Activated CD4-positive, alpha-beta memory T cell treated with anti-CD3 and anti-CD28 coated beads, Interleukin-2, amount 10 ng/mL, durations not matched to agents 7 days and 5 days (primary cell): ENCODE results near the gene SYNJ2. TPM values are rescaled to one million over a fixed set of nuclear protein-coding genes. Genes with fewer than 3 reads are reported as not detected.
"Not testable (repeated sequence)": the region's sequence is repeated elsewhere in the genome, so short reads cannot be mapped to it uniquely, and the experiment has no call there.

ENCODE experiments used
- CTCF ChIA-PET: fragments of 350-600 bp; sonication (Branson Sonifier 250); formaldehyde crosslinking; loops from one replicate; lab custom pipeline; 2021; ENCODE audit warnings: antibody characterized with exemption, inconsistent platforms; lab: Charles Lee
- POLR2A ChIA-PET: fragments of 350-600 bp; sonication (Branson Sonifier 250); formaldehyde crosslinking; loops from one replicate; lab custom pipeline; 2021; ENCODE audit warnings: antibody characterized with exemption; lab: Charles Lee
- DNase-seq: peaks from one replicate; pipeline ENCODE4 v3.0.0-alpha.2; 2020
- H3K27ac Mint-ChIP-seq: one replicate; pipeline ENCODE4 v1.8.0; 2021; ENCODE audit warnings: mild to moderate bottlenecking, mixed read lengths
- H3K27me3 Mint-ChIP-seq: one replicate; pipeline ENCODE4 v1.8.0; 2021; ENCODE audit warnings: mixed read lengths
- H3K36me3 Mint-ChIP-seq: one replicate; pipeline ENCODE4 v1.8.0; 2021; ENCODE audit warnings: low read depth, mixed read lengths
- H3K4me1 Mint-ChIP-seq: one replicate; pipeline ENCODE4 v1.8.0; 2021; ENCODE audit warnings: mixed read lengths
- H3K4me3 Mint-ChIP-seq: one replicate; pipeline ENCODE4 v1.8.0; 2021; ENCODE audit warnings: mild to moderate bottlenecking, mixed read lengths
- H3K9me3 Mint-ChIP-seq: one replicate; pipeline ENCODE4 v1.8.0; 2021; ENCODE audit warnings: mixed read lengths
- total RNA-seq, 2 experiments: library from RNA; stranded (reverse); gene quantifications; one replicate each; pipeline ENCODE4 v1.2.3, GENCODE V29; 2021

Gene SYNJ2
- total RNA-seq, 2 experiments from 2014 or later = 36.8 to 39.1 TPM

DNA sequence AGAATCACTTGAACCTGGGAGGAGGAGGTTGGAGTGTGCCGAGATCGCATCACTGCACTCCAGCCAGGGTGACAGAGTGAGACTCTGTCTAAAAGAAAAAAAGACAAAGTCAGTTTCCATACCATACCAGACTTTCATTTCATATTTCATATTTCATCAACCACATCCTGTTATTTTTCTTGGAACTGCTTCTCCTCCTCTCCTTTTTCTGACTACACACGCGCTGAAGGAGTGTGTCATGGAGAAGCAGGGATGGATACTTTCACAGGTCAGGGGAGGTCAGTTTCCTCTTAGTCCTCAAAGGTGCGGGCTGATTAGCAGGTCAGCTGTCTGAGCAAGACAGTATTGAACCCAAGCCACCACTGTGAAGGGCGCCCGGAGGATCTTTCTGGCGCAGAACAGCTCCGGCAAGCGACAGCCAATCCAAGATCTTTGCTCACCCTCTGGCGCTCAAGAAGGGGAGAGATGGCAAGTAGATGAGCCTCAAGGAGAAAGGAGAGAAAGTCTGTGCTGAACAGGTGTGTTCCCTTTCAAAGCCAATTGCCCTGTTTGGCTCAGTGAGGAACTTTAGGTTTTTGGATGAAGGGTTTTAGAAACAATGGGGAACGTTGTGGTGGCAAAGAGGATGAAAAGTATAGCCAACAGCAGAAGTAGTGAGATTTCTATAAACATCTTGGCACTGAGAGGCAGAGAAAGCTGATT is 18.9 kb upstream of the SYNJ2 start:
- Mint-ChIP-seq H3K4me3 (peak overlapping the region; percentile 51), H3K27me3 (peaks cover 3% of the 10 kb centered on the region), H3K9me3 (peaks cover 26% of the 10 kb centered on the region), H3K27ac (peak overlapping the region; percentile 81), H3K36me3 (peaks cover 25% of the 10 kb centered on the region), H3K4me1 (peaks cover 28% of the 10 kb centered on the region)
- ChIA-PET CTCF (interaction anchor here (1.0 to 1.3 kb wide), 3 partner anchors 16 to 25 kb away, joined by 3 read pairs; no protein-coding TSS in a partner anchor), POLR2A (interaction anchor here (0.7 to 1.5 kb wide), 3 partner anchors 16 to 21 kb away, joined by 3 to 7 read pairs (median 4); no protein-coding TSS in a partner anchor)
- DNase-seq = peak; percentile 34

DNA sequence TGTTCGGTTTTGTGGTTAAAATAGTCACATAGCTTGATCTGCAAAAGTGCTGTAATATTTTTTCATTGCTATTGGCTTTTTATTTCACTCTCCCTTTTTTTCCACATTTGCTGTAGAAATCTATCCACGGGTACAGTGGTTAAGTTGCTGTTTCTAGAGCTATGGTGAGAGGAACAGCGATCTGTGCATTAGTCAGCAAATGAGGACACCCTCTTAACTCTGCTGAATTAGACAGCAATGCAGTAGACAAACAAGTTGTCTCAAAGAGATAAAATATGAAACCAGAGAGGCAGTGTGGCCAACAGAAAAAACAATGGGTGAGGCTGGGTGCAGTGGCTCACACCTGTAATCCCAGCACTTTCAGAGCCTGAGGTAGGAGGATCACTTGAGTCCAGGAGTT is 17.6 kb upstream of the SYNJ2 start:
- Mint-ChIP-seq H3K9me3 (peaks cover 17% of the 10 kb centered on the region), H3K36me3 (peaks cover 20% of the 10 kb centered on the region), H3K27me3 (peaks cover 3% of the 10 kb centered on the region), H3K4me1 (peaks cover 30% of the 10 kb centered on the region), H3K4me3 (peak overlapping the region; percentile 11), H3K27ac (no peak overlapping the region)
- CTCF ChIA-PET = interaction anchor here (1.3 kb wide), 1 partner anchor 15 kb away, joined by 3 read pairs; no protein-coding TSS in a partner anchor
- no peak for DNase-seq
- POLR2A ChIA-PET = interaction anchor here (1.1 to 1.4 kb wide), 2 partner anchors 19 to 202 kb away, joined by 3 to 7 read pairs; no protein-coding TSS in a partner anchor

DNA sequence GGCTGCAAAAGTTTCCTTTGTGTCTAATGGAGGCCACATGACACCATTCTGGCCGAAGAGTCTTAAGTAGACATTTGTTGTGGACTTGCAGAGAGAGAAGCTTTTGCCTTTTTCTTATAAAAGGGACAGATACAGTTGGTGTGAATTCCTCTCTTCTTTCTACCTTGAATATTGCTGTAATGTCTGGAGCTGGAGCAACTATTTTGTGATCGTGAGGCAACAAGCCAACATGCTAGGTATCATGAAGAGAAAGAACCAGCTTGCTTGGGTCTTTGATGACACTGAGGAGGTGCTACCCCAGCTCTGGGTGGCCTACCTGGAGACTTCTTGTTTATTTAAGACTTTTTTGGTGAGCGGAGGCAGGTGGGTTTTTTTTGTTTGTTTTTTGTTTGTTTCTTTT is 16.3 kb upstream of the SYNJ2 start:
- H3K27me3 Mint-ChIP-seq = peaks cover 2% of the 10 kb centered on the region
- ChIA-PET POLR2A (no interaction called here), CTCF (no interaction called here)
- H3K4me3 Mint-ChIP-seq = no peak overlapping the region
- peaks cover 7% of the 10 kb centered on the region for H3K9me3 Mint-ChIP-seq
- peaks cover 32% of the 10 kb centered on the region for H3K4me1 Mint-ChIP-seq
- DNase-seq = no peak
- no peak overlapping the region for H3K27ac Mint-ChIP-seq
- peaks cover 11% of the 10 kb centered on the region for H3K36me3 Mint-ChIP-seq

DNA sequence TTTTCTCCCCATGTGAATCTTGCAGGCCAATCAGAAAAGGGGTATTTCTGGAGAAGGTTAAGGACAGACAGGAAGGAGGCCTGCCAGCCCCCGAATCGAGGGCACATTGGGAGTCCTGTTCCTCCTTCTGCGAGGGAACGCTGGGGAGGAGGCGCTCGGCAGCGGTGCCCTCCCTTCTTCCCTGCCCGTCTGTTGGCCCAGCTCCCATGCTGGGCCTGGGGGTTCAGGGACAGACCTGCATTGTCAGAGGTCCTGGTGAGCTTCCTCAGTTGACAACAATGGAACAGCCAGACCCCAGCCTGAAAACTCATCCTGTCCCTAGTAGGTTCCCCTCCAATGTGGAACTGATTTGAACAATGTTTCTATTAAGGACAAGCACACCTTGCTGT is 15.1 kb upstream of the SYNJ2 start:
- CTCF ChIA-PET = no interaction called here
- peaks cover 14% of the 10 kb centered on the region for H3K27me3 Mint-ChIP-seq

DNA sequence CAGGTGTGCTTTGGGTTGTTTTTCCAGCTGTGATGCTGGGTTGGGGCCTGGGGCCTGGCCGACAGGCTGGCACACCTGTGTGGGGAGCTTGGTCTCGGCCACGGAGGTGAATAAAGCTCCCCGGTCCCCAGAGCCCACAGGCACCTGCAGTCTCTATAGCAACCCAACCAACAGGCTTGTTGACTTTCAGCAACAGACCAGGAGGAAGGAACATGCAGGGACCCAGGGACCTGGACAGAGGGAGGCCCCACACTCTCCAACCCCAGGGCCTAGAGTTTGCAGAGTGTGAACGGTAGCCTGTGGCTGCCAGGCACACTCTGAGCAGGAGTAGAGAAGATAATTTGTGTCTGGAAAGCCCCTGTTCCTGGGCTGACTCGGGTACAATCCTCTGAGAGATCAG is 14.6 kb upstream of the SYNJ2 start:
- POLR2A ChIA-PET = no interaction called here
- Mint-ChIP-seq H3K36me3 (peaks cover 9% of the 10 kb centered on the region), H3K9me3 (peaks cover 7% of the 10 kb centered on the region), H3K27ac (no peak overlapping the region), H3K4me1 (peaks cover 23% of the 10 kb centered on the region), H3K27me3 (peaks cover 15% of the 10 kb centered on the region), H3K4me3 (no peak overlapping the region)
- CTCF ChIA-PET = interaction anchor here (0.7 kb wide), 1 partner anchor 21 kb away, joined by 4 read pairs; no protein-coding TSS in a partner anchor
- no peak for DNase-seq

More for the DNA sequence above, 15.1 kb upstream of the SYNJ2 start:
- peaks cover 7% of the 10 kb centered on the region for H3K9me3 Mint-ChIP-seq
- no peak overlapping the region for H3K27ac Mint-ChIP-seq
- peaks cover 9% of the 10 kb centered on the region for H3K36me3 Mint-ChIP-seq
- peaks cover 26% of the 10 kb centered on the region for H3K4me1 Mint-ChIP-seq
- POLR2A ChIA-PET = no interaction called here
- no peak for DNase-seq
- H3K4me3 Mint-ChIP-seq = no peak overlapping the region

DNA sequence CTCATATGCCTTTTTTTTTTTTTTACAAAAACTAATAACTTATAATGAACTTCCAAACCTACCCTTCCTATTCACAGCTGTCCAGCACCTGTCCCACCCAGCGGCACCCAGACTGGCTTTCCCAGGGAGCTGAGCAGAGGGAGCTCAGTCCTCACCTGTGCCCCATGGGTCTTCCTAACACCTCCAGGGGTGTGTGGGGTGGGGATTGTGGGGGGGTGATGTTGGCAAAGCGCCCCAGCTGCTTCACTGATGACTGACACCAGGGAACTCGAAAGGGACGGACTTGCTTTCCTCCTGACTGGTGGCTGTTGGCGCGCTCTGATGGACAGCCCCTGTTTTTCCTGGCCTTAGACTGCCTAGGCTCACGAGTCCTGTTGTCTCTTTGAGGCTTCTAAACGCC is 14.2 kb upstream of the SYNJ2 start:
- no peak for DNase-seq
- ChIA-PET CTCF (interaction anchor here (0.7 kb wide), 1 partner anchor 21 kb away, joined by 4 read pairs; no protein-coding TSS in a partner anchor), POLR2A (no interaction called here)
- no peak overlapping the region for H3K4me3 Mint-ChIP-seq
- H3K9me3 Mint-ChIP-seq = peaks cover 7% of the 10 kb centered on the region
- H3K27me3 Mint-ChIP-seq = peaks cover 17% of the 10 kb centered on the region
- H3K36me3 Mint-ChIP-seq = peaks cover 9% of the 10 kb centered on the region
- H3K4me1 Mint-ChIP-seq = peaks cover 18% of the 10 kb centered on the region
- H3K27ac Mint-ChIP-seq = no peak overlapping the region

DNA sequence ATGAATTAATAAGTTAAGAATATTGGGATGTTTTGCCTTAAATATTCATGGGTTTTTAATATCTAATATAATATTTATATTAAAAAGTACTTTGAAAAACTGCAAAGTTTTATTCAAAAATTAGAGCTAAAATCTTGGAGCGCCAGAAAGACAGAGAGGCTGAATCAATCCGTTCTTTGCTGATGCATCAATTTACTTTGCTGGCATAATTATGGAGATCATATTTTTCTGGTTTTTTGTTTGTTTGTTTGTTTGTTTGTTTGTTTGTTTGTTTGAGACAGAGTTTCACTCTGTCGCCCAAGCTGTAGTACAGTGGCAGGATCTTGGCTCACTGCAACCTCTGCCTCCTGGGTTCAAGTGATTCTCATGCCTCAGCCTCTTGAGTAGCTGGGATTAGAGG is 9.5 kb upstream of the SYNJ2 start:
- ChIA-PET CTCF (interaction anchor here (1.5 kb wide), 1 partner anchor 100 kb away, joined by 6 read pairs; no protein-coding TSS in a partner anchor), POLR2A (interaction anchor here (1.3 kb wide), 1 partner anchor 9 kb away, joined by 6 read pairs; the partner anchor contains the start of gene SYNJ2)
- not testable (repeated sequence) for H3K9me3 Mint-ChIP-seq, H3K4me1 Mint-ChIP-seq, H3K27ac Mint-ChIP-seq, H3K4me3 Mint-ChIP-seq, H3K36me3 Mint-ChIP-seq, DNase-seq
- peaks cover 25% of the 10 kb centered on the region for H3K27me3 Mint-ChIP-seq

DNA sequence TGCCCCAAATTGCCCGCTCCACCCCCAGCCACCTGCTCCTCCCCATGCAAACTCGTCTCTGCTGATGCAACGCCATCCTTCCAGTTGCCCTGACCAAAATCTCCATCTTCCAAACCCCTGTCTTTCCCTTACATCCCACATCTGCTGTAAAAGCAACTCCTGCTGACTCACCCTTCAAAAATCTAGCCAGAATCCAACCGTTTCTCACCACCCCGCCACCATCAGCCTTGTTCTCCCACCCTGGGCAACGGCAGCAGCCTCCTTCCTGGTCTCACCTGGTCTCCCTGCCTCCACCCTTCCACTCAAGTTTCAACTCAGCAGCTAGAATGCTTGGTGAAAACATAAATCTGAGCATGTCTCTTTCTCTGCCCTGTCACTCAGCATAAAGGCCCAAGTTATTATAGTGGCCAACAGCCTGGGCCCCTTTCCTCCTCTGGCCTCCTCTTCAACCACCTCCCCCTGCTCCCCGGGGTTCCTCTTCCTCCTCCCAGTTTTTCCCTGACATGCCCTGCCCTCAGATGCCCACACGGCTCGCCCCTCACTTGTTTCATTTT is 7.2 kb upstream of the SYNJ2 start:
- CTCF ChIA-PET = no interaction called here
- Mint-ChIP-seq H3K27me3 (peaks cover 24% of the 10 kb centered on the region), H3K36me3 (no peaks in the 10 kb centered on the region), H3K4me3 (no peak overlapping the region), H3K27ac (no peak overlapping the region), H3K9me3 (no peaks in the 10 kb centered on the region), H3K4me1 (peaks cover 3% of the 10 kb centered on the region)
- POLR2A ChIA-PET = no interaction called here
- DNase-seq = no peak

DNA sequence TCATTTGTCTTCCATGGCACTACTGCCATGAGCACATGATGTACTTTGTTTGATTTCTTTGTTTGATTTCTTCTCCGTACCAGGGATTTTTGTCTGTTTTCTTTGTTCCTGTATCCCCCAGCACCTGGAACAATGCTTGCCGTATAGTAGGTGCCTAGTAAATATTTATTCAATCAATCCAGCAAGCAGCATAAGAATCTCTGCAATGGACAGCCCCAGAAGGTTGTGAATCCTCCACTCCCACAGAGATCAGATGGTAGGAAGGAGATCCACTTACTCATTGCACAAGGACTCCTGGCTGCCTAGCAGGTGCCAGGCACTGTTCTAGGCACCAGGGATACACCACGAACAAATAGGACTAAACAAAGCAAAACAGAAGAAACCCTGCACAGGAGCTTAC is 6.7 kb upstream of the SYNJ2 start:
- Mint-ChIP-seq H3K9me3 (no peaks in the 10 kb centered on the region), H3K27ac (no peak overlapping the region), H3K4me3 (no peak overlapping the region), H3K27me3 (peaks cover 24% of the 10 kb centered on the region), H3K36me3 (no peaks in the 10 kb centered on the region), H3K4me1 (peaks cover 8% of the 10 kb centered on the region)
- CTCF ChIA-PET = no interaction called here
- POLR2A ChIA-PET = no interaction called here
- no peak for DNase-seq

DNA sequence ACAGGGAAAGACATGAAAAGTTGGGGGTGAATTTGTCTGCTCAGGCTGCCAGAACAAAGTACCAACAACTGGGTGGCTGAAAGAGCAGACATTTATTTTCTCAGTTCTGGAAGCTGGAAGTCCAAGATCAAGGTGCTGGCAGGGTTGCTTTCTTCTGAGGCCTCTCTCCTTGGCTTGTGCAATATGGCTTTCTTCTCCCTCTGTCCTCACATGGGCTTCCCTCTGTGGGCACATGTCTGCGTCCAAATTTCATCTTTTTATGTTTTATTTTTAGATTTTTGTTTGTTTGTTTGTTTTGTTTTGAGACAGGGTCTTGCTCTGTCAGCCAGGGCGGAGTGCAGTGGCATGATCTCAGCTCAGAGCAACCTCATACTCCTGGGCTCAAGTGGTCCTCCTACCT is 6.2 kb upstream of the SYNJ2 start:
- CTCF ChIA-PET = interaction anchor here (0.9 kb wide), 1 partner anchor 51 kb away, joined by 3 read pairs; no protein-coding TSS in a partner anchor
- no peak overlapping the region for H3K4me3 Mint-ChIP-seq
- POLR2A ChIA-PET = no interaction called here

DNA sequence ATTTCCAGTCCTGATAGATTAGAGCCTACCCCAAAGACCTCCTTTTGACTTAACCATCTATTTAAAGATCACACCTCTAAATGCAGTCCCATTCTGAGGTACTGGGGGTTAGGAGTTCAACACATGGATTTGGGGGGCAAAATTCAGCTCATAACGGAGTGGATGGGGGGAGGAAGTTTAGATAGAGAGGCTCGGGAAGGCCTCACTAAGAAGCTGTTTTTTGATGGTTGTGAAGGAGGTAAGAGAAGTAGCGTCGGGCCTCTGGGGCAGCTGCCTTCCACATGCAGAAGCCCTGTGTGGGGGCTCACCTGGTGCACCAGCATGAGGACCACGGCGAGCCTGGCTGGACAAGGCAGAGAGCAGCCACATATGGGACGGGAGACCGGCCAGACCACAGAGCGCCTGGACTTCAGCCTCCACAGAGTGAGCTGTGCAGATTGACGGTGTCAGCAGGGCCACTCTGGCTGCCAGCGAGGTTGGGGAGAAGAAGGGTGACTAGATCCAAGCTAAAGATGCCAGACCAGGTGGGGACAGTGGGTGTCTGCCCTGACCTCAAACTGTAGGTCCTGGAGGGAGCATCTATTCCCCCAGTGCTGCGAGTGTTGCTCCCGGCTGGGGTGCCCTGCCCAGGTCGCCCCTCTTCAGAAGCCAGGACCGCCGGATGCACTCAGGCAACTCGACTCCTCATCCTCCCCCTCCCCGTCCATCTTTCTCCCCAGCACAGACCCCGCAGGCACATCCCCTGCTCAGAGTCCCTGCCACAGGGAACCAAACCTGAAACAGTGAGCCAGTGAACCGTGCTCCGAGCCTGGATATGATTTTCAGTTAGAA is 5.1 kb upstream of the SYNJ2 start:
- Mint-ChIP-seq H3K36me3 (no peaks in the 10 kb centered on the region), H3K9me3 (no peaks in the 10 kb centered on the region), H3K4me3 (no peak overlapping the region), H3K4me1 (peaks cover 22% of the 10 kb centered on the region), H3K27ac (no peak overlapping the region), H3K27me3 (peaks cover 20% of the 10 kb centered on the region)
- ChIA-PET POLR2A (no interaction called here), CTCF (interaction anchor here (0.6 to 0.9 kb wide), 2 partner anchors 24 to 50 kb away, joined by 3 read pairs; no protein-coding TSS in a partner anchor)
- no peak for DNase-seq

More for the DNA sequence above, 6.2 kb upstream of the SYNJ2 start:
- no peak for DNase-seq
- no peak overlapping the region for H3K27ac Mint-ChIP-seq
- H3K4me1 Mint-ChIP-seq = peaks cover 13% of the 10 kb centered on the region
- peaks cover 28% of the 10 kb centered on the region for H3K27me3 Mint-ChIP-seq
- H3K36me3 Mint-ChIP-seq = no peaks in the 10 kb centered on the region
- no peaks in the 10 kb centered on the region for H3K9me3 Mint-ChIP-seq

DNA sequence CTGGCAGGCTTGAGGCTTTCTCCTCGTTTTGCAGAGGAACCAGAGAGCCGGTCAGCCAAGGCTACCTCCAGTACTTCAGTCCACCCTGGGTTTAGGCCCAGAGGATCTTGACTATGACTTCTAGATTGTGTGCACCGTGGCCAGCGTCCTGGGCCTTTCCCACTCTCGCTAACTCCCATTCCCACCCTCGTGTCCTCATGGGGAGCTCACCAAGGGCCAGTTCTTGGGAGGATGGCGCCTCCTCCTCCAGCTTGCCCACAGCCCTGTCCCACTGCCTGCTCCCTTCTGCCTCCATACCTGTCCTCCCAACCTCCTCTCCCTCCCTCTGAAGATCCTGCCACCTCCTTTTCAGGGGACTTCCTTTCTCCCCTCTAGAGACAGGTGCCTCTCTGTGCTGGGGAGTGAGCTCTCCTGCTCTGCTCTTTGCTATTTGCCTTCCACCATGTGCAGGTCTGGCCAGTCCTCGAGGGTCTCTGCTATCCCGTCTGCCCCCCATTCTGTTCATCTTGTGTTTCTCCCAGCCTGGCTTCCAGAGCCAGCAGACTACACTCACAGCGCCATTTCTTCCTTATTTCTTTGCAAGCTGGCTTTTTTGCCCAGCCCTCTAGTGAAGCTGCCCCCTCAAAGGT is 4.4 kb upstream of the SYNJ2 start:
- ChIA-PET CTCF (no interaction called here), POLR2A (no interaction called here)
- Mint-ChIP-seq H3K27me3 (peaks cover 17% of the 10 kb centered on the region), H3K27ac (no peak overlapping the region), H3K4me1 (peaks cover 22% of the 10 kb centered on the region), H3K36me3 (peaks cover 1% of the 10 kb centered on the region), H3K9me3 (no peaks in the 10 kb centered on the region), H3K4me3 (no peak overlapping the region)
- no peak for DNase-seq
